ENCODE data around the gene ATP10A.

The ATP10A gene

DNA sequence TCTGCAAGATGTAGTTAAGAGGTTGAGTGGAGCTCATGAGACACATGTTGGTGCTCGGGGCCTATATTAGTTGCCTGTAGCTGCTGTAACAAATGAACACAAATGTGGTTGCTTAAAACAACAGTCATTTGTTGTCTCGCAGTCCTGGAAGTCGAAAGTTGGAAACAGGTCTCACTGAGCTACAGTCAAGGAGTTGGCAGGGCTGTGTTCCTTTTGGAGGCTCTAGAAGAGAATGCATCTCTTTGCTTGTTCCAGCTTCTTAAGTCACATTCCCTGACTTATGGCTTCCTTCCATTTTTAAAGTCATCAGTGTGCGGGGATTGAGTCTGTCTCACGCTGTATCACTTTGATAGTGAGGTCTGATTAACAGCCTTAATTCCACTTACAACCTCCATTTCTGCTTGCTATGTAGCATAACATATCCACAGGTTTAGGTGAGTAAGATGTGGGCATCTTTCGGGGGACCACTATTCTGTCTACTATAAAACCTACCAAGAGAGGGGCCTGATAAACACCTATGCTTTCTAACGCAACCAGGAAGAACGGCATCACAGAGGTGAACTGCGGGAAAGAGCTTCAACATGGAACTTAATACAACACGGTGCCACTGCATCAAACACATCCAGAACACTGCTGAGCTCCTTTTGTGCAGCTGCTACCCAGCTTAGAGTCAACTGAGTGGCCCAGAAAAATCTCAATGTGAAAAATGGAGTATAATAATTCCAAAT, 119.4 kb downstream of the ATP10A start:
- peaks cover 3% of the 10 kb centered on the region for H3K79me2 ChIP-seq
- no peak overlapping the region for H3K9ac ChIP-seq
- no peak overlapping the region for H3K4me3 ChIP-seq (ENCODE audit: low read depth, low read length)
- no peaks in the 10 kb centered on the region for H3K27me3 ChIP-seq (ENCODE audit: control insufficient read depth, insufficient read depth, low read length)
- no peaks in the 10 kb centered on the region for H3K4me1 ChIP-seq
- H3K4me2 ChIP-seq (ENCODE audit: low read length), result no peak overlapping the region
- TF ChIP-seq, protein P1, sequence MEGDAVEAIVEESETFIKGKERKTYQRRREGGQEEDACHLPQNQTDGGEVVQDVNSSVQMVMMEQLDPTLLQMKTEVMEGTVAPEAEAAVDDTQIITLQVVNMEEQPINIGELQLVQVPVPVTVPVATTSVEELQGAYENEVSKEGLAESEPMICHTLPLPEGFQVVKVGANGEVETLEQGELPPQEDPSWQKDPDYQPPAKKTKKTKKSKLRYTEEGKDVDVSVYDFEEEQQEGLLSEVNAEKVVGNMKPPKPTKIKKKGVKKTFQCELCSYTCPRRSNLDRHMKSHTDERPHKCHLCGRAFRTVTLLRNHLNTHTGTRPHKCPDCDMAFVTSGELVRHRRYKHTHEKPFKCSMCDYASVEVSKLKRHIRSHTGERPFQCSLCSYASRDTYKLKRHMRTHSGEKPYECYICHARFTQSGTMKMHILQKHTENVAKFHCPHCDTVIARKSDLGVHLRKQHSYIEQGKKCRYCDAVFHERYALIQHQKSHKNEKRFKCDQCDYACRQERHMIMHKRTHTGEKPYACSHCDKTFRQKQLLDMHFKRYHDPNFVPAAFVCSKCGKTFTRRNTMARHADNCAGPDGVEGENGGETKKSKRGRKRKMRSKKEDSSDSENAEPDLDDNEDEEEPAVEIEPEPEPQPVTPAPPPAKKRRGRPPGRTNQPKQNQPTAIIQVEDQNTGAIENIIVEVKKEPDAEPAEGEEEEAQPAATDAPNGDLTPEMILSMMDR (IDR thresholded peaks at IDR 0.05), result no peak
- H3K27ac ChIP-seq, result no peak overlapping the region
- H3K36me3 ChIP-seq (ENCODE audit: control insufficient read depth, insufficient read depth, low read length), result no peaks in the 10 kb centered on the region
- H3K9me3 ChIP-seq (ENCODE audit: control insufficient read depth, low read length), result no peaks in the 10 kb centered on the region
- no peak overlapping the region for H2AFZ ChIP-seq

DNA sequence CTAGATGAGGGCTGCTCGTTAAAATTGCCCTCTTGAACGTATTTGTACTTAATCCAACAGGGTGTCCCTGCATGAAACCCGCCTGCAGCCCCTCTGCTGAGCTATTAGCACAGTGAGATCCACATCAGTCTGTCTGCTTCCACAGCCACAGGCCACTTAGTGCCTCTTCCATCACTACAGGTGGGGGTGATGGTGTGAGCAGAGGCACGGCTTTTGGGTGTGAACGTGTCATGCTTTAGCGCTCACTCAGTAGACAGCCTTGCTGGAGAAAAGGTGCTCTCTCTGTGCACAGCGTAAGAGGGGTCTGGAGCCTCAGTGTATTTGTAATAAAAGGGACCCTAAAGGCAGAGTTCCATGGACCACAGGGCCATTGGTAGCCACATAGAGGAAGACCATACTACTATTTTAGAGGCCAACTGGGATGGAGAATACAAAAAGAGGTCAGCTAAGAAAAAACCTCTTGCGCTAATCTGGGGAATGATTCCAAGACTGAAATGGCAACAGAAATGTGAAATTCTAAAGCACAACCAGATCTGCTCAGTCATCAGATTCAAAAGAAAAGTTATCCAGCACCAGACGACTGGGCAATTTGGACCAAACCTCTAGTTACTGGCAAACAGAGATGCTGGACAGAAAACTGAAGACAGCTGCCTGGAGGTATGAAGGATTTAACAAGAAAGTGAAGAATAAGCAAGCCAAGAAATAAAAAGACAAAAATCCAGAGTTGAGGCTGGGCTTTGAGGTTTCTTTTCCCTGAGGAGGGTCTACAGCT, 120.2 kb downstream of the ATP10A start:
- Histone ChIP-seq H2AFZ (no peak overlapping the region), H3K27me3 (ENCODE audit: control insufficient read depth, insufficient read depth, low read length) (no peaks in the 10 kb centered on the region), H3K9me3 (ENCODE audit: control insufficient read depth, low read length) (no peaks in the 10 kb centered on the region), H3K4me1 (no peaks in the 10 kb centered on the region), H3K36me3 (ENCODE audit: control insufficient read depth, insufficient read depth, low read length) (no peaks in the 10 kb centered on the region), H3K4me2 (ENCODE audit: low read length) (no peak overlapping the region), H3K4me3 (ENCODE audit: low read depth, low read length) (no peak overlapping the region), H3K9ac (no peak overlapping the region), H3K27ac (no peak overlapping the region), H3K79me2 (peaks cover 3% of the 10 kb centered on the region)
- TF ChIP-seq, protein P1 (IDR thresholded peaks at IDR 0.05), result no peak

DNA sequence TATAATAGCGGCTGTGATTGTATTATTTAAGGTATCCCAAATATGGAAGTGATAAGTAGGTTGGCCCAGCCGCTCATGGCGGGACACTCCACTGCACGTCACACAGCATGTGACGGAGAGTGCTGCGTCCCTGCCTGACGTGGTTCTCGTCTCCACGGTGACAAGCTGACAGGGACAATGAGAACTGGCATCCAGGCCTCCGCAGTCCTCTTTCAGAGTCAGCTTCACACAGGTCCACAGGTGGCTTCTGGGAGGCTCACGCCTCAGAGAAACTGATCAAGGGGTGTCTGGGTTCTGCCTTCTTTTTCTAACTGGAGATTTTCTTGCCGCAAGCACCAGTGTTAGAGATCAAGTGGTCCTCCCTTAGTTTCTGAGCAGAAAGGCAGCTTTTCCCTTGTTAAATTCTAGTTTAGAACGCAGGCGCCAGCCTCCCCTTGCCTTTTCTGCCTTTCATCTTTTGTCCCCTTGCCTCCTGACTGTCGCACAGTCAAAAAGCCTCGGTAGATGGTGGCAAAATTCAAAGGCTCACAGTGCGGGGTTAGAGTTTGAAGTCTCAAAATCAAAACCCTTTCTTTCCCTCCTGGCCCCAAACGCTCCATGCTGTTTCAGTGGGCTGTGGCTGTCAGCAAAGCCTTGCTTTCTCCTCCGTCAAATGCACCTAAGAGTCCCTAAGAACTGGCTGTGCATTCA, 120.9 kb downstream of the ATP10A start:
- H3K9ac ChIP-seq, result no peak overlapping the region
- H3K27me3 ChIP-seq (ENCODE audit: control insufficient read depth, insufficient read depth, low read length), result no peaks in the 10 kb centered on the region
- no peak overlapping the region for H3K4me2 ChIP-seq (ENCODE audit: low read length)
- no peak overlapping the region for H3K27ac ChIP-seq
- no peaks in the 10 kb centered on the region for H3K4me1 ChIP-seq
- TF ChIP-seq, protein P1 (IDR thresholded peaks at IDR 0.05), result no peak
- no peaks in the 10 kb centered on the region for H3K36me3 ChIP-seq (ENCODE audit: control insufficient read depth, insufficient read depth, low read length)
- H3K79me2 ChIP-seq, result peaks cover 3% of the 10 kb centered on the region
- no peaks in the 10 kb centered on the region for H3K9me3 ChIP-seq (ENCODE audit: control insufficient read depth, low read length)
- no peak overlapping the region for H3K4me3 ChIP-seq (ENCODE audit: low read depth, low read length)
- H2AFZ ChIP-seq, result no peak overlapping the region

DNA sequence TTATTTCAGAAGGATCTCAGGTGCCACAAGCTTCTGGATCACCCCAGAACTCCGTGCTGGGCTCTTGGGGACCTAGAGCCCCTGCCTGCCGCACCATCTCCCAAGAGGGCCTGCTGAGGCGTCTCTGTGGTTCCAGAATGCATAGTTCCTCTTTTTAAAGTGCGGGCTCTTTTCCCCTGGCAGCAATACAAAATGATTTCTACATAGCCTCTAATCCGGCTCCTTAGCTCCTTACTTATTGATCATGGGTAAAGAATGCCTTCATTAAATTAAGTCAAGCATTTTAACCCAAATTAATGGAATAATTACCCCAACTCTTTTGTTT, 121.9 kb downstream of the ATP10A start:
- Histone ChIP-seq H3K27ac (no peak overlapping the region), H3K27me3 (ENCODE audit: control insufficient read depth, insufficient read depth, low read length) (no peaks in the 10 kb centered on the region), H3K4me3 (ENCODE audit: low read depth, low read length) (no peak overlapping the region), H2AFZ (no peak overlapping the region), H3K4me2 (ENCODE audit: low read length) (no peak overlapping the region), H3K9ac (no peak overlapping the region), H3K4me1 (peaks cover 3% of the 10 kb centered on the region), H3K79me2 (peaks cover 3% of the 10 kb centered on the region), H3K36me3 (ENCODE audit: control insufficient read depth, insufficient read depth, low read length) (no peaks in the 10 kb centered on the region), H3K9me3 (ENCODE audit: control insufficient read depth, low read length) (no peaks in the 10 kb centered on the region)
- TF ChIP-seq, protein P1 (IDR thresholded peaks at IDR 0.05), result no peak
